ENCODE measurements around the gene KANK2.
A peak's percentile ranks its signal among the peaks of the same experiment; 100 is the strongest.
"Not testable (repeated sequence)": the region's sequence is repeated elsewhere in the genome, so short reads cannot be mapped to it uniquely, and the experiment has no call there.

The KANK2 gene

DNA sequence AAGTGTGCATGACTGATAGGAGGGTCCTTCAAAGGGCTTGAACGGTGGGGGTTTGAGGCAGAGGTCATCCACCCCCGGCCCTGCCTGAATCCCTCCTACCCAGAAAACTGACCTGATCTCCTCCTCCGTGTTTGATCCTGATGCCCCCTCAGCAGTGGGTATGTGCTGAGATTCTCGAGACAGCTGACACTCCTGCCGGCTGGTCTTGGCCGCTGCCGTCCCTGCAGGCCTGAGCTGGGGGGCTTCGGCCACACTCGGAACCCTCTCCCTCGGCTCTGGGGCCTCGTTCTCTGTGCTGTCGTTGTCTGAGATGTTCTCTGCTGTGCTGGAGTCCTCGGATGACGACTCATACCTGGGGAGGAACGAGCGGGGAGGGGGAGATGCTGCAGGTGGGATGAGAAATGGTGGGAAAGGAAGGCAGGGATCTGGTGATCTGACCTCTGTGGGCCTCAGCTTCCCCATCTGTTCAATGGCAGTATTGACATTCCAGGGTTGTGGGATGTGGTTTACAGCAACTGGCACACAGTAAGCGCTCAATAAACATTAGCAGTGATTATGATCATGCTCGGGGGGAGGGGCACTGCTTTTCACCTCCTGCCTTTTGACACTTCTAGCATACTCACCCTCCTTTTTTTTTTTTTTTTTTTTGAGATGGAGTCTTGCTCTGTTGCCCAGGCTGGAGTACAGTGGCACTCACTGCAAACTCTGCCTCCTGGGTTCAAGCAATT is 20.7 kb downstream of the KANK2 start:
- peaks cover 22% of the 10 kb centered on the region for H3K4me1 Mint-ChIP-seq
- H3K27me3 Mint-ChIP-seq, result peaks cover 36% of the 10 kb centered on the region
- ATAC-seq, result no peak
- no peak overlapping the region for H3K27ac Mint-ChIP-seq
- H3K9me3 Mint-ChIP-seq, result no peaks in the 10 kb centered on the region
- no peak overlapping the region for H3K4me3 Mint-ChIP-seq
- no peaks in the 10 kb centered on the region for H3K36me3 Mint-ChIP-seq

DNA sequence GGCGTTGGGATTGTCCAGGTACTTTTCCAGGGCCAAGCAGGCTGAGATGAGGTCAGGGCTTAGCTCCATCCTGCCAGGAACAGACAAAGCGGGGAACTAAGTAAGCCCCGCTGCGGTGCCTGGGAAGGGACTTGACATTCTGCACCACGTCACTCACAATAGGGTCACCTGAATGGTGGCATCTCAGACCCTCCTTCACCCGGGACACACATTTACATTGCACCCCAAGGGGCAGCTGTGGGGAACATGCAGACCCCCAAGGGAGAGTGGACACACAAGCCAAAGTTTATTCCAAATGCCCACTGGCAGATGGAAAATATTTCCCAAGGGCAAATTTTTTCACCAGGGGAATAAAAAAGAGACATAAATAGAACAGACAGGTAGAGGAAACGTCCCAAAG is 21.4 kb downstream of the KANK2 start:
- Mint-ChIP-seq H3K4me3 (no peak overlapping the region), H3K4me1 (peaks cover 17% of the 10 kb centered on the region), H3K36me3 (no peaks in the 10 kb centered on the region), H3K27me3 (peaks cover 29% of the 10 kb centered on the region), H3K27ac (no peak overlapping the region), H3K9me3 (no peaks in the 10 kb centered on the region)
- no peak for ATAC-seq

DNA sequence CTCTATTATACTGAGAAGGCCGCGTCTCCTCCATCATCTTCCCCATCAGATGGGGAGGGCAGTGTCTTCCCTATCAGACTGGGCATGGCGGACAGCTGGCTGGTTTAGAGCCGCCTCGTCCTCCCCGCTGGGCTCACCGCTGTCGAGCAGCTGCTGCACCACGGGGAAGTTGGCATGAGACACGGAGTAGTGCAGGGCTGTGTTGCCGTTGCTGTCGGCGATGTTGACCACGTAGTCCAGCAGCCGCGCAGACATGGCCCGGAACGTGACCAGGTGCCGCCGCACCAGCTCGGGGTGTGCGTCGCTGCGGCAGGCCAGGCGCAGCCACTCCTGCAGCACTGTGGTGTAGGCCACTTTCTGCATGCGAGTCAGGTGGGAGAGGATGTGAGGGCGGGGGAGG is 23.0 kb downstream of the KANK2 start:
- H3K9me3 Mint-ChIP-seq, result no peaks in the 10 kb centered on the region
- H3K27ac Mint-ChIP-seq, result no peak overlapping the region
- peaks cover 4% of the 10 kb centered on the region for H3K4me1 Mint-ChIP-seq
- ATAC-seq, result no peak
- H3K4me3 Mint-ChIP-seq, result no peak overlapping the region
- H3K36me3 Mint-ChIP-seq, result no peaks in the 10 kb centered on the region
- H3K27me3 Mint-ChIP-seq, result peaks cover 37% of the 10 kb centered on the region

DNA sequence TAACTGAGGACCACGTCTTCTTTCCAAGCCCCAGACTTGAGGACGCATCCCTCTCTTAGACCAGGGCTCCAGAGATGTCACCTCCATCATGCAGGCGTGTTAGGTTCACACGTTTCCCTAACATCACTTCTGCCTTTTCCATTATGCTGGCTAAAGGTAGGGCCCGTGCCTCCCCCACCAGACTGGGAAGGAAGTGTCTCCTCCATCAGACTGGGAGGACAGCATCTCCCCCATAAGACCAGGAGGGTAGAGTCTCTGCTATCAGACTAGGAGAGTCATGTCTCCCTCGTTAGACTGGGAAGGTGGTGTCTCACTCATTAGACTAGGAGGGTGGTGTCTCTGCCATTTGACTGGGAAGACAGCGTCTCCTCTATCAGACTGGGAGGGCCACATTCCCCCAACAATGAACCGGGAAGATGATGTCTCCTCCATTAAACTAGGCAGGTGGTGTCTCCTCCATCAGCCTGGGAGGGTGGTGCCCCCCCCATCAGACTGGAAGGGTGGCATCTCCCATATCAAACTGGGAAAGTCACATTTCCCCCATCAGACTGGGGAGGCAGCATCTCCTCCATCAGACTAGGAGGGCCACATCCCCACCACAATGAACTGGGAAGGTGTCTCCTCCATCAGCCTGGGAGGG is 23.7 kb downstream of the KANK2 start:
- Mint-ChIP-seq H3K36me3 (no peaks in the 10 kb centered on the region), H3K4me3 (no peak overlapping the region), H3K9me3 (no peaks in the 10 kb centered on the region), H3K27ac (no peak overlapping the region), H3K4me1 (no peaks in the 10 kb centered on the region), H3K27me3 (peaks cover 34% of the 10 kb centered on the region)
- ATAC-seq, result no peak

DNA sequence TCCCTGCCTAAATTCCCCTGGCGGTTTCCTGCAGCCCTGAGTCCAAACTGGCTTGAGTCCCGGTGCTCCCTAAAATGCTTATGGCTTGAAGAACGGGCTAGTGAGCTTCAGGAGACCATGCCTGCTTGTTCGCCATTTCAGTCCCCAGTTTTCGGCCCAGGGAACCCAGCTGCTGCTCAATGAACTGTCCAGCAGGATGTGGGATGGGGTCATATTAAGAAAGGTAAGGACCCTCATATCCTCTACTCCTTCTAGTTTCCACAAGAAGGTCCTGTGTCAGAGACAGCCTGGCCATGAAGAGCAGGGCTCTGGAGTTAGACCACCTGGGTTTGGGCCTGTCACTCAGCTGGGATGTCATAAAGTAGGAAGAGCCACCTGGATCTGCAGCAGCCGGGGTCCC is 24.8 kb downstream of the KANK2 start:
- no peaks in the 10 kb centered on the region for H3K36me3 Mint-ChIP-seq
- no peak for ATAC-seq
- no peak overlapping the region for H3K4me3 Mint-ChIP-seq
- peaks cover 24% of the 10 kb centered on the region for H3K27me3 Mint-ChIP-seq
- H3K4me1 Mint-ChIP-seq, result no peaks in the 10 kb centered on the region
- no peak overlapping the region for H3K27ac Mint-ChIP-seq
- no peaks in the 10 kb centered on the region for H3K9me3 Mint-ChIP-seq

DNA sequence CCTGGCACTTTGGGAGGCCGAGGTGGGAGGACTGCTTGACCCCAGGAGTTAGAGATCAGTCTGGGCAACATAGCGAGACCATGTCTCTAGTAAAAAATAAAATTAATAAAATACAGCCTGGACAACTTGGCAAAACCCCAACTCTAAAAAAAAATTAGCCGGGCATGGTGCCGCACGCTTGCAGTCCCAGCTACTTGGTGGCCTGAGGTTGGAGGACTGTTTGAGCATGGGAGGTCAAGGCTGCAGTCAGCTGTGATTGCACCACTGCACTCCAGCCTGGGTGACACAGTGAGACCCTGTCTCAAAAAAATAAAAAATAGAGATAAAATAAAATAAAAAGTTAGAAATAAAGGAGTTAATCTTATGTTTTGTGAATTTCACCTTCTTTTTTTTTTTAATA is 26.2 kb downstream of the KANK2 start:
- Mint-ChIP-seq H3K4me3 (no peak overlapping the region), H3K27ac (no peak overlapping the region), H3K4me1 (no peaks in the 10 kb centered on the region), H3K36me3 (no peaks in the 10 kb centered on the region), H3K9me3 (no peaks in the 10 kb centered on the region), H3K27me3 (peaks cover 24% of the 10 kb centered on the region)
- ATAC-seq, result no peak

DNA sequence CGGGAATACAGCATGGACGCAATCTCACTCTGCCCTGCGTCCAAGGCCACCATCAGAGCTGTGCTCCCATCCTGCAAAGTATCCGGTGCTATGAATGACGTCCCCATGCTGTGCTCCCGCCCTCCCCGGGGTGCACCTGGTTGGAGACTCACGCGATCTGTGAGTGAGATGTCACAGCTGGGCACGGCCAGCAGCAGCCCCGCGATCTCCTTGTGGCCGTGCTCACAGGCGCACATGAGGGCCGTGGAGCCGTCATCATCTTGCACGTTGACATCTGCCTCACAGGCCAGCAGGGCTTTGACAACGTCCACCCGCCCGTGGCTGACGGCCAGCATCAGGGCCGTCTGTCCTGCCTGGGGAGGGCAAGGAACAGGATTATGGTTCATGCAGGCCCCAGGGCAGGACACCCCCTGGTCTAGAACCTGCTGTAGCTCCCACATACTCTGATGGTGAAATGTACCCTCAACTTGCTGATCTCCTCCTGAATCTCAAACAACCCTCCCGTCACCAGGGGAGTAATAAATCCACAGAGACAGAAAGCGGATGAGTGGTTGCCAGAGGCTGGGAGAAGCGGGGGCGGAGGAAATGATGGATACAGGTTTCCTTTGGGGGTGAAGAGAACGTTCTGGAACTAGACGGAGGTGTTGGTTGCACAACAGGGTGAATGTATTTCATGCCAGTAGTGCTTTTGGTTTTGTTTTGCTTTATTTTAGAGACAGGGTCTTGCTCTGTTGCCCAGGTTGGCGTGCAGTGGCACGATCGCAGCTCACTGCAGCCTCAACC is 27.3 kb downstream of the KANK2 start:
- H3K27ac Mint-ChIP-seq, result no peak overlapping the region
- H3K36me3 Mint-ChIP-seq, result no peaks in the 10 kb centered on the region
- H3K27me3 Mint-ChIP-seq, result peaks cover 15% of the 10 kb centered on the region
- no peak overlapping the region for H3K4me3 Mint-ChIP-seq
- no peaks in the 10 kb centered on the region for H3K9me3 Mint-ChIP-seq
- no peak for ATAC-seq
- no peaks in the 10 kb centered on the region for H3K4me1 Mint-ChIP-seq

DNA sequence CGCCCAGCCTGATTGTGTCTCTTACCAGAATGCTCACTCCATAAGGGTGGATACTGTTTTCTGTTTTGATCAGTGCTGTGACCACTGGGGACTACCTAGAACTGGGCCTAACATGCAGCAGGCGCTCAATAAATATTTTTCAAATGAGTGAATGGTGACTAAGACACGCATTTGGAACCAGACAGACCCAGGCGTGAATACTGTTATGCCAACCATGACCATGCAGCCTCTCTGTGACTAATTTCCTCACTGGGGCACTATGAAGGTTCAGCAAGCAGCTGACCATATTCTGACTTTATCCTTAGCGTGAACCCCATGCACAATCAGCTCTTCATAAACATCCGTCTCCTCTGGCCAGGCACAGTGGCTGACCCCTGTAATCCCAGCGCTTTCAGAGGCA is 28.8 kb downstream of the KANK2 start:
- no peaks in the 10 kb centered on the region for H3K36me3 Mint-ChIP-seq
- ATAC-seq, result peak; percentile 42
- no peak overlapping the region for H3K4me3 Mint-ChIP-seq

DNA sequence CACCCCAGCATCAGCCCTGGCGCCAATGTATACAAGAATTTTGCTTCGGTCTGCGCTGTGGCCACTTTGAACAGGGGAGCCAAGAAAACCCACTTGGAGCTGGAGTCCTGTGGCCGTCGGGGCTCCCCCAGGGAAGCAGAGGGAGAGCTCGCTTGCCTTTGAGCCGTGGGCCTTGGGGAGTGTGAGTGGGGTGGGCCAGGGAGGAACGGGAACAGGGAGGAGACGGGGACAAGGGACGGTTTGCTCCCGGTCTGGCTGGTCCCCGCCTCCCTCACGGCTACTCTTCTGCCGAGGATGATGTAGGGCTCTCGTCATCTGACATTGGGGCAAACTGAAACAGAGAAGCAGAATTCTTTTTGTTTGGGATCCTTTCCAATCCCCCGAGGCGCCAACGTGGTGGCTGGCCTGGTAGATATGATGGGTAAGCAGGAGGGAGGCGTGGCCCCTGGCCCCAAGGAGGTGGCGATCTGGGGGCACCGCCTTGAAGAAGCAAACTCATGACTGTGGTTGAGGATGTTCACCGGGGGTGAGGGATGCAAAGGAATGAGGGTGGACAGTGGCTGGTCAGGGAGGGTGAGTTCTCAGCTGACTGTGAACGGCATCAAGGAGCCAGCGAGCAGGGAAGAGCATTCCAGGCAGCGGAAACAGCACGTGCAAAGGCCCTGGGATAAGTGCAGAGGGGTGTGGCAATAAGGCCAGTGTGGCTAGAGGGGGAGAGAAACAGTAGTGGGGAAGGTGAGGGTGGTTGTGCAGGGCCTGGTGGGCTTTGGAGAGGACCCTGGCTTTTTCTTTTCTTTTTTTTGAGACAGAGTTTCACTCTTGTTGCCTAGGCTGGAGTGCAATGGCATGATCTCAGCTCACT is 30.8 kb downstream of the KANK2 start:
- Mint-ChIP-seq H3K27me3 (peaks cover 15% of the 10 kb centered on the region), H3K27ac (no peak overlapping the region), H3K4me1 (no peaks in the 10 kb centered on the region), H3K9me3 (no peaks in the 10 kb centered on the region), H3K4me3 (no peak overlapping the region), H3K36me3 (no peaks in the 10 kb centered on the region)
- no peak for ATAC-seq

More for the DNA sequence above, 28.8 kb downstream of the KANK2 start:
- Mint-ChIP-seq H3K9me3 (no peaks in the 10 kb centered on the region), H3K4me1 (no peaks in the 10 kb centered on the region), H3K27me3 (peaks cover 15% of the 10 kb centered on the region), H3K27ac (no peak overlapping the region)

DNA sequence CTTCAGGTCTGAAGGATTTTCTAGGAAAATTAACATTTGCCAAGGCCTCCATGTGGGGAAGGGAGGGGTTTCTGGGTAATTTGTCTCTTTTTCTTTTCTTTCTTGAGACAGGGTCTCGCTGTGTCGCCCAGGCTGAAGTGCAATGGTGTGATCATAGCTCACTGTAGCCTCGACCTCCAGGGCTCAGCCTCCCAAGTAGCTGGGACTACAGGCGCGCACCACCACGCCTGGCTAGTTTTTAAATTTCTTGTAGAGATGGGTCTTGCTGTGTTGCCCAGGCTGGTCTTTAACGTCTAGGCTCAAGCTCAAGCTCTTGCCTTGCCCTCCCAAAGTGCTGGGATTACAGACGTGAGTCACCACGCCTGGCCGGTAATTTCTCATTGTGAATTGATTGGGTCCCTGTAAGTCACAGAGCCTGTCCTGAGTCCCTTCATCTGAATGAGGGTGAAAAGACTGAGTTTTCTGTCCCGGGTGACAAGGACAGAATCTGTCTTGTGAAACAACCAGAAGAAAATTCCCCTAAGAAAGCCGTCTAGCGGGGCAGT is 31.8 kb downstream of the KANK2 start:
- peaks cover 15% of the 10 kb centered on the region for H3K27me3 Mint-ChIP-seq
- H3K36me3 Mint-ChIP-seq, result no peaks in the 10 kb centered on the region
- no peak overlapping the region for H3K27ac Mint-ChIP-seq
- H3K9me3 Mint-ChIP-seq, result no peaks in the 10 kb centered on the region
- no peaks in the 10 kb centered on the region for H3K4me1 Mint-ChIP-seq
- no peak for ATAC-seq
- H3K4me3 Mint-ChIP-seq, result no peak overlapping the region

DNA sequence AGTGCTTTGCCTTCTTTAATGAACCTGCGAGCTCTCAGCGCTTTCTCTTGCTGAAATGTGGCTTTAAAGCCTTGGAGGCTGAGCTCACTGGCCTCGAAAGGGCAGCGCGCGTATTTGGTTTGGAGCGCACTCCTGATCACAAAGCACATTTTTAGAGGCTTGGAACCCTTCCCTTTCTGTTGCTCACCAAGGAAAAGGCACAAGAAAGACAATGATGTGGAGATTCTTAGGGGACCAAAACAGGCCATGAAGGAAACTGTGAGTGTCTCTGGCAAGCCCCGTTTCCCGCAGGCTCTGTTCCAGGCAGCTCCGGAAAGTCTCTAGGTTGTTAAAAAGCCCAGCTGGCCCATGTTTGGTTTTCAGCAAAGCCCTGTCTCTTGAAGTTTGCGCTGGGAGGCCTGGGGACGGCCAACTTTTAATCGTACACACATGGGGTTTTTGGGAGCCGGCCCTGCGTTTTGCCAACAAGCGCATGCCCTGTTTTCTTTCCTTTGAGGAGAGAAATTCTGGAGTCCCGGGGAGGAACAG is 32.4 kb downstream of the KANK2 start:
- H3K27ac Mint-ChIP-seq, result no peak overlapping the region
- H3K9me3 Mint-ChIP-seq, result no peaks in the 10 kb centered on the region
- no peak overlapping the region for H3K4me3 Mint-ChIP-seq
- H3K36me3 Mint-ChIP-seq, result no peaks in the 10 kb centered on the region
- no peak for ATAC-seq
- H3K27me3 Mint-ChIP-seq, result peaks cover 12% of the 10 kb centered on the region
- H3K4me1 Mint-ChIP-seq, result no peaks in the 10 kb centered on the region

DNA sequence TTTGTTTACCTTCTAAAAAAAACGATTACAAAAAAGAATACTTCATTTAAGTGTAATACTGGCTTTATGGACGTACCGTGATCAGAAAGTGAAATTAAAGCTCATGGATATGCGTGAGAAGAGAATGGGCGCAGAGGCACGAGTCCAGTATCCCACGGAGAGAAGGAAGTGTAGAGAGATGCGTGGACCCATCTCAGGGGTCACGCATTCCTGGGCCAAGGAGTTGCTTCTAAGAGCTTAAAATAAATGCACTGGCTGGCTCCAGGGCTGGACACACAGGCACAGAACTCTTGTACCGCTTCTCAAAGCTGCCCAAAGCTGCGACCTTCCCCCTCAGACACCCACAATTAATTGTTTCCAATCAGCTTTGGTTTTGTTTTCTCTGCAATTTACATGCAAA is 33.0 kb downstream of the KANK2 start:
- no peaks in the 10 kb centered on the region for H3K36me3 Mint-ChIP-seq
- no peaks in the 10 kb centered on the region for H3K4me1 Mint-ChIP-seq
- no peak overlapping the region for H3K4me3 Mint-ChIP-seq
- ATAC-seq, result no peak
- no peaks in the 10 kb centered on the region for H3K9me3 Mint-ChIP-seq
- H3K27me3 Mint-ChIP-seq, result peaks cover 7% of the 10 kb centered on the region
- H3K27ac Mint-ChIP-seq, result no peak overlapping the region

DNA sequence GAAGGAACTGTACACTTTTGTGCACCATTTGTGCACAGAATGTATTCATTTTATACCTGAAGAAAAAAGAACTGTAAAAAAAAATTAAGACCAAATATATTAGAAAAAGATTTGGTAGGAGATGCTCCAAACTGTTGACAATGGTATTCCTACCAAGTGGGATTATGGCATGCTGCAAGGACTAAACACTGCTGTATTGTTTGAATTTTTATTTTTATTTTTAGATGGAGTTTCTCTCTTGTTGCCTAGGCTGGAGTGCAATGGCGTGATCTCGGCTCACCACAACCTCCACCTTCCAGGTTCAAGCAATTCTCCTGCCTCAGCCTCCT is 36.9 kb downstream of the KANK2 start:
- not testable (repeated sequence) for ATAC-seq, H3K4me1 Mint-ChIP-seq, H3K9me3 Mint-ChIP-seq

DNA sequence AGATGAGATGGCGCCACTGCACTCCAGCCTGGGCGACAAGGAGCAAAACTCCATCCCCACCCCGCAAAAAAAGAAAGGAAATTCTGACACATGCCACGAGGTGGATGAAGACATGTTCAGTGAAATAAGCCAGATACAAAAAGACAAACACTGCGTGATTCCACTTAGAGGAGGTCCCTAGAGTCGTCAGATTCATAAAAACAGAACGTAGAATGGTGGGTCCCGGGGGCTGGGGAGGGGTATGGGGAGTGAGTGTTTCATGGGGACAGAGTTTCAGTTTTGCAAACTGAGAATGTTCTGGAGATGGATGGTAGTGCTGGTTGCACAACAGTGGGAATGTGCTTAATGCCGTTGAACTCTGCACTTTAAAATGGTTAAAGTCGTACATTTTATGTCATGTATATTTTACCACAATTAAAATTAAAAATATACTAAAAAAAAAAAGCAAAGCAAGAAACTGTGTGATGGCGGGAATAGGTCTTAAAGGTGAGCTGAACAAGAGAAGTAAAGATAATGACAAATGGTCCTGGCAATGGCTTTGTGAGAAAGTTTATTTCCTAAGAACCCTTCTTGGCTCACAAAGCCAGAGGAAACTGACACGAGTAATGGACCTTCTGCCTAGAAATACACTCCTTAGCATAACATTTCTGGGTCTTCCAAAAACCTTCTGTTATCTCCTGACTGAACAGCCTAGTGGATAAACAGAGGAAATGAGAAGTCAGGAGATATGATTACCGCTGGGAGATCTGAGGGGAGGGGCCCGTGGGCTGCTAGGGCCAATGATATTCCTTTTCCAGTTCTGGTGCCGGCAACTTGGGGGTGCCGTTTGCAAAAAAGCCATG is 37.5 kb downstream of the KANK2 start:
- no peak overlapping the region for H3K4me3 Mint-ChIP-seq
- H3K27ac Mint-ChIP-seq, result no peak overlapping the region
- no peak for ATAC-seq
- no peaks in the 10 kb centered on the region for H3K9me3 Mint-ChIP-seq
- H3K36me3 Mint-ChIP-seq, result no peaks in the 10 kb centered on the region
- peaks cover 2% of the 10 kb centered on the region for H3K4me1 Mint-ChIP-seq
- H3K27me3 Mint-ChIP-seq, result peaks cover 2% of the 10 kb centered on the region

More for the DNA sequence above, 36.9 kb downstream of the KANK2 start:
- H3K27me3 Mint-ChIP-seq, H3K27ac Mint-ChIP-seq, H3K36me3 Mint-ChIP-seq, H3K4me3 Mint-ChIP-seq: not testable (repeated sequence)

Data from stimulated activated memory B cell treated with anti-CD40 and anti-IgM and Interleukin-4, amounts not matched to agents 10 μg/mL and 1 μg/mL and 100 μg/mL, for 72 hours (primary cell).